Measurements from ENCODE around the gene AMT. TPM values are rescaled to one million over a fixed set of nuclear protein-coding genes. Genes with fewer than 3 reads are reported as not detected.

The AMT gene
- total and polyA plus RNA-seq, 2 donors from 2014 or later: 15.2 to 44.1 TPM

DNA sequence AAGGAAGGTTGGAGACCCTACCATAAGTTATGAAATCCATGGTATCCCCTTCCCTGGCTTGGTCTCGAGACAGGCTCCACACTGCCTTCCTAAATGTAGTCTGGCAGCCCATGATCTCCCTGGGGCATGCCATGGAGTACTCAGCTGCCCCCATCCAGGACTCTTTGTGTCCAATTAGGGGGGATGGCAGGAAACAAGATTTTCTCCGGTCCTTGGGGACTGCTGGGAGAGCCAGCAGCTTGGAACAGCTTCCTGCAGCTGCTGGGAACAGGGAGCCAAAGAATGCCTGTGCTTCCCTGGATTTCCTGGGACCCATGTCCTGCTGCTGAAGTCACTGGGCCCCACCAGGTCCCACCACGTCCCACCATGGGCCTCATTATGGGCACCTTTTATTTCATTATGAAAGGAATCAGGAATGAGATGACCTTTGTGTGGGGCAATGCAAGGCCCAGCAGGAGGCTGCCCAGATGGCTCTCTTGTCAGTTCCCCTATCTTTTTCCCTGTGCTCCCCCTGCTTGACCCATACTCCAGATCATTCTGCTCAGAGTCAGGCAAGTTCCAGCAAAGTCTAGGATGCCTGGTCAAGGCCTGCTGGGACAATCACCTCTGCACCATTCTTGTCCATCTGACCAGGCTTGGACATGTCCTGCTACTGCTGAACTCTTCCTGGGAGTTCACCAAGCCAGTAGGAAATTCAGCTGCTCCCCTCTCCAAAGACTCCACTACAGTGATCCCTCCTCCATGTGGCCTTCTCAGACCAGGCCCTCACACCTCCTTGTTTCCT lies 32.8 kb upstream of the AMT start:
- Histone ChIP-seq H3K27me3 (ENCODE audit: control insufficient read depth, insufficient read depth, low read length) (no peaks in the 10 kb centered on the region), H3K27ac (ENCODE audit: low read depth in 2 of 2, low read length in 2 of 2) (peak overlapping the region; percentile 51 to 62), H3K4me3 (ENCODE audit: low read length in 3 of 3) (no peak overlapping the region), H3K4me1 (ENCODE audit: control insufficient read depth in 2 of 3, insufficient read depth in 2 of 3, low read depth in 1 of 3, low read length in 3 of 3) (peaks cover 0 to 19% (median 11%) of the 10 kb centered on the region in 3 donors), H3K9ac (ENCODE audit: low read length in 3 of 3) (no peak overlapping the region), H3K9me3 (ENCODE audit: control insufficient read depth in 2 of 3, insufficient read depth in 1 of 3, low read length in 3 of 3) (no peaks in the 10 kb centered on the region), H3K36me3 (ENCODE audit: control insufficient read depth in 2 of 3, insufficient read depth in 3 of 3, low read length in 3 of 3) (no peaks in the 10 kb centered on the region)
- DNase-seq: peak in 2 of 5 donors; percentile 22 to 47
- no peak for FAIRE-seq
- intact Hi-C loops (cut with DNase I): no loop called here
- TF ChIP-seq, protein P1, sequence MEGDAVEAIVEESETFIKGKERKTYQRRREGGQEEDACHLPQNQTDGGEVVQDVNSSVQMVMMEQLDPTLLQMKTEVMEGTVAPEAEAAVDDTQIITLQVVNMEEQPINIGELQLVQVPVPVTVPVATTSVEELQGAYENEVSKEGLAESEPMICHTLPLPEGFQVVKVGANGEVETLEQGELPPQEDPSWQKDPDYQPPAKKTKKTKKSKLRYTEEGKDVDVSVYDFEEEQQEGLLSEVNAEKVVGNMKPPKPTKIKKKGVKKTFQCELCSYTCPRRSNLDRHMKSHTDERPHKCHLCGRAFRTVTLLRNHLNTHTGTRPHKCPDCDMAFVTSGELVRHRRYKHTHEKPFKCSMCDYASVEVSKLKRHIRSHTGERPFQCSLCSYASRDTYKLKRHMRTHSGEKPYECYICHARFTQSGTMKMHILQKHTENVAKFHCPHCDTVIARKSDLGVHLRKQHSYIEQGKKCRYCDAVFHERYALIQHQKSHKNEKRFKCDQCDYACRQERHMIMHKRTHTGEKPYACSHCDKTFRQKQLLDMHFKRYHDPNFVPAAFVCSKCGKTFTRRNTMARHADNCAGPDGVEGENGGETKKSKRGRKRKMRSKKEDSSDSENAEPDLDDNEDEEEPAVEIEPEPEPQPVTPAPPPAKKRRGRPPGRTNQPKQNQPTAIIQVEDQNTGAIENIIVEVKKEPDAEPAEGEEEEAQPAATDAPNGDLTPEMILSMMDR (IDR thresholded peaks at IDR 0.05; ENCODE audit: borderline replicate concordance, extremely low read depth, insufficient read depth): no peak

DNA sequence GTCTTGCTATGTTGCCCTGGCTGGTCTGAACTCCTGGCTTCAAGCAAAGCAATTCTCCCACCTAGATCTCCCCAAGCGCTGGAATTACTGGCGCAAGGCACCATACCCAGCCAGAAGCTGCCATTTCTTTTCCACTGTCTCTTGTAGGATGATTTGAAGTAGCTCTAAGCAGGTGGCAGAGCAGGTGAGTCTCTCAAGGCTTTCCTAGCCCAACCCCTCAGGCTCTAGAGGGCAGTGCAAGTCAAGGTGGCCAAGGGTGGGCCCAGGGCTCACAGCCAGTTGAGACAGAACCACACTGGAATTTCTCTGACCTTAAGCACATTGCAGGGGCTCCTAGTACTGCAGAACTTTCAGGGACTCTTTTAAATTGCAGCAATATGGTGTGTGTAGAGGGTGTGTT lies 32.2 kb upstream of the AMT start:
- TF ChIP-seq, protein P1 (IDR thresholded peaks at IDR 0.05; ENCODE audit: borderline replicate concordance, extremely low read depth, insufficient read depth): peak; percentile 47

DNA sequence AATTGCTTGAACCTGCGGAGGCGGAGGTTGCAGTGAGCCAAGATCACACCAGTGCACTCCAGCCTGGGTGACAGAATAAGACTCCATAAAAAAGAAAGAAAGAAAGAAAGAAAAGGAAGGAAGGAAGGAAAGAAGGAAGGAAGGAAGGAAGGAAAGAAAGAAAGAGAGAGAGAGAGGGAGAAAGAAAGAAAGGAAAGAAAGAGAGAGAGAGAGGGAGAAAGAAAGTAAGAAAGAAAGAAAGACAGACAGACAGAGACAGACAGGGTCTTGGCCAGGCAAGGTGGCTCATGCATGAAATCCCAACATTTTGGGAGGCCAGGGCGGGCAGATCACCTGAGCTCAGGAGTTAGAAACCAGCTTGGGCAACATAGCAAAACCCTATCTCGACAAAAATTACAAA lies 31.3 kb upstream of the AMT start:
- intact Hi-C loops (cut with DNase I): no loop called here

More for the DNA sequence above, 32.2 kb upstream of the AMT start:
- Histone ChIP-seq H3K27ac (ENCODE audit: low read depth in 2 of 2, low read length in 2 of 2) (peak overlapping the region in 1 of 2 donors; percentile 62), H3K36me3 (ENCODE audit: control insufficient read depth in 2 of 3, insufficient read depth in 3 of 3, low read length in 3 of 3) (no peaks in the 10 kb centered on the region), H3K27me3 (ENCODE audit: control insufficient read depth, insufficient read depth, low read length) (no peaks in the 10 kb centered on the region), H3K4me1 (ENCODE audit: control insufficient read depth in 2 of 3, insufficient read depth in 2 of 3, low read depth in 1 of 3, low read length in 3 of 3) (peaks cover 0 to 14% (median 11%) of the 10 kb centered on the region in 3 donors), H3K9me3 (ENCODE audit: control insufficient read depth in 2 of 3, insufficient read depth in 1 of 3, low read length in 3 of 3) (no peaks in the 10 kb centered on the region), H3K4me3 (ENCODE audit: low read length in 3 of 3) (no peak overlapping the region), H3K9ac (ENCODE audit: low read length in 3 of 3) (no peak overlapping the region)
- no peak for FAIRE-seq
- DNase-seq: peak in 4 of 5 donors; percentile 52 to 82 (median 64)
- intact Hi-C loops (cut with DNase I): no loop called here

More for the DNA sequence above, 31.3 kb upstream of the AMT start:
- TF ChIP-seq, protein P1 (IDR thresholded peaks at IDR 0.05; ENCODE audit: borderline replicate concordance, extremely low read depth, insufficient read depth): no peak
- DNase-seq (no peak), FAIRE-seq (no peak)
- H3K9ac ChIP-seq (ENCODE audit: low read length in 3 of 3): no peak overlapping the region
- H3K27ac ChIP-seq (ENCODE audit: low read depth in 2 of 2, low read length in 2 of 2): no peak overlapping the region
- no peaks in the 10 kb centered on the region for H3K9me3 ChIP-seq (ENCODE audit: control insufficient read depth in 2 of 3, insufficient read depth in 1 of 3, low read length in 3 of 3)
- H3K4me1 ChIP-seq (ENCODE audit: control insufficient read depth in 2 of 3, insufficient read depth in 2 of 3, low read depth in 1 of 3, low read length in 3 of 3): peaks cover 0 to 7% (median 6%) of the 10 kb centered on the region in 3 donors
- no peak overlapping the region for H3K4me3 ChIP-seq (ENCODE audit: low read length in 3 of 3)
- no peaks in the 10 kb centered on the region for H3K36me3 ChIP-seq (ENCODE audit: control insufficient read depth in 2 of 3, insufficient read depth in 3 of 3, low read length in 3 of 3)
- no peaks in the 10 kb centered on the region for H3K27me3 ChIP-seq (ENCODE audit: control insufficient read depth, insufficient read depth, low read length)

All from kidney (tissue), 14 donors.